Tibial artery (tissue), 4 donors: ENCODE measurements around the gene MOCOS.

Experiments
- DNase-seq, 2 donors: peaks; one replicate each; pipeline ENCODE4 v3.0.0-alpha.2; 2019
- H3K27ac ChIP-seq, 2 donors: fragments of 200-600 bp; sonication (generic) in 1 of 2; 1 replicate in 1 of 2; 2 replicates in 1 of 2; pipeline ENCODE4 v1.5.1; 2018 to 2019; ENCODE audit warnings: mild to moderate bottlenecking in 1 of 2
- H3K27me3 ChIP-seq, 2 donors: fragments of 200-600 bp; sonication (generic) in 1 of 2; one replicate each; pipeline versions ENCODE4 v1.5.1 to v1.6.0; 2016 to 2019
- H3K36me3 ChIP-seq, 3 donors: fragments of 200-600 bp; sonication (generic) in 2 of 3; one replicate each; pipeline ENCODE4 v1.5.1; 2016 to 2019; ENCODE audit warnings: mild to moderate bottlenecking in 2 of 3
- H3K4me1 ChIP-seq, 4 donors: fragments of 200-600 bp; sonication (generic) in 2 of 4; 1 replicate in 3 of 4; 2 replicates in 1 of 4; pipeline ENCODE4 v1.5.1; 2016 to 2019
- H3K4me3 ChIP-seq, 2 donors: fragments of 200-600 bp; sonication (generic) in 1 of 2; 1 replicate in 1 of 2; 2 replicates in 1 of 2; pipeline ENCODE4 v1.5.1; 2018 to 2019; ENCODE audit warnings: mild to moderate bottlenecking in 2 of 2
- H3K9me3 ChIP-seq, 3 donors: fragments of 200-600 bp; sonication (generic) in 1 of 3; one replicate each; pipeline ENCODE4 v1.5.1; 2016 to 2019
- CTCF ChIP-seq, 2 experiments: fragments of 200-600 bp in 1 of 2; fragments of 450-650 bp in 1 of 2; IDR thresholded peaks; one replicate each; pipeline ENCODE4 v1.5.1; 2017 to 2019; ENCODE audit warnings: antibody characterized with exemption in 2 of 2, mild to moderate bottlenecking in 1 of 2, moderate library complexity in 1 of 2
- intact Hi-C: fragments of 100-400 bp; cut with DNase I; formaldehyde crosslinking; loops from one replicate; pipeline ENCODE4 v1.15.0; 2023; ENCODE audit warnings: low total_unique reads

The MOCOS gene

GRCh38 chr18:36169938-36170337 lies 17.4 kb upstream of the MOCOS start:
- Histone ChIP-seq H3K4me1 (no peaks in the 10 kb centered on the region), H3K27ac (no peak overlapping the region), H3K36me3 (peaks cover 75 to 91% (median 79%) of the 10 kb centered on the region in 3 donors), H3K9me3 (no peaks in the 10 kb centered on the region), H3K4me3 (no peak overlapping the region), H3K27me3 (no peaks in the 10 kb centered on the region)
- no peak for DNase-seq
- TF ChIP-seq CTCF (IDR thresholded peaks at IDR 0.05): no peak
- intact Hi-C loops: no loop called here

- peaks cover 51 to 64% (median 62%) of the 10 kb centered on the region in 3 donors for H3K36me3 ChIP-seq
- peaks cover 0 to 12% (median 10%) of the 10 kb centered on the region in 4 donors for H3K4me1 ChIP-seq
- H3K27ac ChIP-seq: no peak overlapping the region
- intact Hi-C loops: no loop called here
- H3K4me3 ChIP-seq: no peak overlapping the region
- DNase-seq: no peak
- H3K27me3 ChIP-seq: no peaks in the 10 kb centered on the region
- TF ChIP-seq CTCF (IDR thresholded peaks at IDR 0.05): no peak
- no peaks in the 10 kb centered on the region for H3K9me3 ChIP-seq
Measured at GRCh38 chr18:36175481-36175880, 11.8 kb upstream of the MOCOS start.

- H3K36me3 ChIP-seq: peaks cover 44 to 57% (median 55%) of the 10 kb centered on the region in 3 donors
- no peak overlapping the region for H3K27ac ChIP-seq
- H3K4me3 ChIP-seq: no peak overlapping the region
- DNase-seq: no peak
- TF ChIP-seq CTCF (IDR thresholded peaks at IDR 0.05): no peak
- no peaks in the 10 kb centered on the region for H3K9me3 ChIP-seq
- H3K27me3 ChIP-seq: no peaks in the 10 kb centered on the region
- intact Hi-C loops: no loop called here
- H3K4me1 ChIP-seq: peaks cover 0 to 19% (median 16%) of the 10 kb centered on the region in 4 donors
Measured at GRCh38 chr18:36176177-36176584, 11.1 kb upstream of the MOCOS start.

GRCh38 chr18:36176711-36177110 lies 10.6 kb upstream of the MOCOS start:
- DNase-seq: no peak
- no peak overlapping the region for H3K27ac ChIP-seq
- H3K4me1 ChIP-seq: peaks cover 0 to 21% (median 16%) of the 10 kb centered on the region in 4 donors
- intact Hi-C loops: no loop called here
- H3K36me3 ChIP-seq: peaks cover 38 to 52% (median 50%) of the 10 kb centered on the region in 3 donors
- no peaks in the 10 kb centered on the region for H3K9me3 ChIP-seq
- TF ChIP-seq CTCF (IDR thresholded peaks at IDR 0.05): no peak
- H3K4me3 ChIP-seq: no peak overlapping the region
- no peaks in the 10 kb centered on the region for H3K27me3 ChIP-seq

DNA sequence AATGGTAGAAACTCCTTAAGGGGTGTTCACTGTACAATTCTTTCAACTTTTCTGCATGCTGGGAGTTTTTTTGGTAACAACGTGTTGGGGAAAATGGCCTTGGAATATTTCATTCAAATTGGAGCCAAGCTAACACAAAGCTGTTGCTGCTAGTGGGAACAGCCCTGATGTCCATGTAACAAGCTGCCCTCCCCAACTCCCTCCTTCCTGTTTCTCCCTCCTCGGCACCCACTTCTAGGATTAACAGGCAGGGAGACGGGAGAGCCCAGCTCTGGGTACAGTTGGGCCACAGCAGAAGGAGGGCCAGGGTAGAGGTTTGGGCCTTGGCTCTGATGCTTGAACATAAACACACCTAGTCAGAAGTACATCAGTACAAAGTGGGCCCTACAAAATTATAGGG lies 9.4 kb upstream of the MOCOS start:
- Histone ChIP-seq H3K36me3 (peaks cover 26 to 40% (median 38%) of the 10 kb centered on the region in 3 donors), H3K9me3 (no peaks in the 10 kb centered on the region), H3K27ac (no peak overlapping the region), H3K27me3 (no peaks in the 10 kb centered on the region), H3K4me1 (peaks cover 0 to 21% (median 16%) of the 10 kb centered on the region in 4 donors), H3K4me3 (no peak overlapping the region)
- intact Hi-C loops: no loop called here
- no peak for TF ChIP-seq CTCF (IDR thresholded peaks at IDR 0.05)
- no peak for DNase-seq
